GM19463 (cell line): Measurements from ENCODE around the gene C15orf62.

Source experiments
- ATAC-seq: cut with Tn5 transposase; IDR thresholded peaks from one replicate; pipeline ENCODE4 v1.9.1; 2021; ENCODE audit warnings: mild to moderate bottlenecking, moderate library complexity; ENCODE audit not compliant: unreplicated experiment

Gene C15orf62

DNA sequence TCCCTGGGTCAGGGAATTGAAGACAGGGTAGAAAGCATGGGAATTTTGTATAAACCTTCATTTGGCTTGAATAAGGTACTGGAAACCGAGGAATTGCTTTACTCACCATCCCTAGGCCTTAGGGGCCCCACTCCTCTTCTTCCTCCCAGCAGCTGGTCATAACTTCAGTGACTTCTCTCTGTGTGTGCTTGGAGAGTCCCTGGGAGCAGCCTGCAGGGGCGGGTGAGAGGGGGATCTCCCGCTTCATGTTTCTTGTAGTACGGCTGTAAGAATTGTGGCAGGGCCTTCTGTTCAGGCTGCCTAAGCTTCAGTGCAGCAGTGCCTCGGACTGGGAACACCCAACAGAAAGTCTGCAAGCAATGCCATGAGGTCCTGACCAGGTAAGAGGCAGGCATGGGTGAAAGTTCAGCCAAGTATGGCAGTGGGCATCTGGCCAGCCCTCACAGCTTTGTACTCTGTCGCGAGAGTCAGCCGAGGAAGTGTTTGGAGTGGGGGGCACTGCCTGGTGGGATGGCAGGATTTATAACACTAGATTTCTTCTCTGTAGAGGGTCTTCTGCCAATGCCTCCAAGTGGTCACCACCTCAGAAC, 39.2 kb downstream of the C15orf62 start:
- ATAC-seq: no peak

- no peak for ATAC-seq
Observed at GRCh38 chr15:40812721-40813425, 43.1 kb downstream of the C15orf62 start.

DNA sequence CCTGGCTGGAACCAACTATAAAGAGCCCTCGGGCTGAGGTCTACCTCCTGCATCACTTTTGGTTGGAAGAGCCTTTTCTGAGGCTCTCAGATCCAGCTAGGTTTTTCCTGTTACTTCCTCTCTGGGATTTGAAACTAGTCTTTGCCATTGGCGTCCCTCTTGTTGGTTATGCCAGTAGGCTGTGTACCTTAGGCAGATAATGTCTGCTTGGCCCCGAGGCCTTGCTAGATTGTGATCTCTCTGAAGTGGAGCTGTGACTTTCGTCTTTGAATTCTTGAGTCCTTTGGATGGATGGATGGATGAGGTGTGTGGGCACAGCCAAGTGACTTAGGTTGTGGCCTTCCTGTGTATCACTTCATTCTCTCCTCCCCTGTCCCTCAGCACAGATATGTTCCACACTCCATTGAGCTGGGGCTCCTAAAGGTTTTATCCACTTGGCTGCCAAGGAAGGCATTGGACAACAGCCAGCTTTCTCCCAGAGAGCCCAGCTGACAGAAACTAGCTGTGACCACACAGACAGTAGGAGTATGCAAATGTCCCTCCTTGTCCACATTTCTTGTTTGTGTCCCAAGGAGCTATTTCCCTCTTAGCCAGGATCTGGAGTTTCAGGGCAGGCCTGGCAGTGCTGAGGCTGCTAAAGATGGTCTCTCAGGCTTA, 45.4 kb downstream of the C15orf62 start:
- no peak for ATAC-seq

DNA sequence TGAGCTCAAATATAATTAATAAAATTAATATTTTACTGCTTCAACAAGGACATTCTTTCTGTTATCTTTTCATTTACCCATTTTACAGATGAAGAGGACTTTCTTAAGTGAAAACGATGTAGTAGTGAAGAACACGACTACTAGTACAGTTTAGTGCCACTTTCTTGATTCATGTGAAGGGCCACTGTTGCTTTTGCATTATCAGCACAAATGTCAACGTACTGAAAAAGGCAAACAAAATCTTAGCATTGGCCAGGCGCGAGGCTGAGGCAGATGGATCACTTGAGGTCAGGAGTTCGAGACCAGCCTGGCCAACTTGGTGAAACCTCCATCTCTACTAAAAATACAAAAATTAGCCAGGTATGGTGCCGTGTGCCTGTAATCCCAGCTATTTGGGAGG, 49.3 kb downstream of the C15orf62 start:
- ATAC-seq: no peak

- ATAC-seq: no peak
Observed at GRCh38 chr15:40821195-40821594, 51.4 kb downstream of the C15orf62 start.
